Stimulated activated CD8-positive, alpha-beta memory T cell treated with anti-CD3 and anti-CD28 coated beads, Interleukin-15, amount 100 ng/mL, for 4 hours (primary cell): Measurements from ENCODE around the gene VPS11.
"Not testable (repeated sequence)": the region's sequence is repeated elsewhere in the genome, so short reads cannot be mapped to it uniquely, and the experiment has no call there.

Source experiments
- DNase-seq, 2 donors: peaks; one replicate each; pipeline ENCODE4 v3.0.0-alpha.2; 2020; ENCODE audit warnings: low read depth in 2 of 2

Gene VPS11

GRCh38 chr11:119067371-119068222 is at the start of gene VPS11:
TSS of gene VPS11 (plus strand) at chr11:119067818. CDS start at chr11:119067824, 6 bp downstream.
- DNase-seq = peak; percentile 93 to 96

GRCh38 chr11:119018074-119018938 is 49.3 kb upstream of the VPS11 start, which contains the start of the genes RPS25 and TRAPPC4:
TSS of gene RPS25 (minus strand) at chr11:119018343. CDS start at chr11:119018284, 59 bp downstream.
TSS of gene TRAPPC4 (plus strand) at chr11:119018766. CDS start at chr11:119018796, 30 bp downstream.
- DNase-seq = peak; percentile 86 to 91

GRCh38 chr11:119019996-119020395 is 47.6 kb upstream of the VPS11 start:
- DNase-seq = no peak

- no peak for DNase-seq
Measured at GRCh38 chr11:119021631-119022030, 46.0 kb upstream of the VPS11 start.

GRCh38 chr11:119023741-119024140 is 43.9 kb upstream of the VPS11 start:
- DNase-seq = no peak

- DNase-seq = no peak
Measured at GRCh38 chr11:119024430-119025098, 43.1 kb upstream of the VPS11 start.

GRCh38 chr11:119025099-119025473 is 42.5 kb upstream of the VPS11 start:
- no peak for DNase-seq

GRCh38 chr11:119025541-119025940 is 42.1 kb upstream of the VPS11 start:
- no peak for DNase-seq

- DNase-seq = no peak
Measured at GRCh38 chr11:119025978-119026766, 41.4 kb upstream of the VPS11 start.

GRCh38 chr11:119026970-119027369 is 40.6 kb upstream of the VPS11 start:
- DNase-seq = no peak

GRCh38 chr11:119027561-119028345 is 39.9 kb upstream of the VPS11 start:
- DNase-seq = no peak

GRCh38 chr11:119028346-119029068 is 39.1 kb upstream of the VPS11 start:
- no peak for DNase-seq

- DNase-seq = no peak
Measured at GRCh38 chr11:119029069-119029339, 38.6 kb upstream of the VPS11 start.

GRCh38 chr11:119029340-119030028 is 38.1 kb upstream of the VPS11 start:
- DNase-seq = peak in 1 of 2 donors; percentile 20

- no peak for DNase-seq
Measured at GRCh38 chr11:119030029-119030328, 37.6 kb upstream of the VPS11 start.

- peak; percentile 97 to 98 for DNase-seq
Measured at GRCh38 chr11:119030329-119031047, 37.1 kb upstream of the VPS11 start, which contains the start of gene SLC37A4. TSS of gene SLC37A4 (minus strand) at chr11:119030877.

- DNase-seq = no peak
Measured at GRCh38 chr11:119031912-119032280, 35.7 kb upstream of the VPS11 start.

GRCh38 chr11:119033421-119033820 is 34.2 kb upstream of the VPS11 start:
- not testable (repeated sequence) for DNase-seq

GRCh38 chr11:119034813-119035212 is 32.8 kb upstream of the VPS11 start:
- no peak for DNase-seq
